SJSA1 (cell line): ENCODE data around the gene DUT. TPM values are rescaled to one million over a fixed set of nuclear protein-coding genes. Genes with fewer than 3 reads are reported as not detected.
"Not testable (repeated sequence)": the region's sequence is repeated elsewhere in the genome, so short reads cannot be mapped to it uniquely, and the experiment has no call there.

Experiments
- DNase-seq, 2 experiments: peaks; one replicate each; pipeline ENCODE4 v3.0.0-alpha.2; 2015 to 2020; ENCODE audit warnings: low spot score in 2 of 2, low read depth in 1 of 2
- H3K27ac ChIP-seq: fragments of 250-450 bp; sonication (Bioruptor Pico); 2 replicates; pipeline ENCODE4 v1.5.1; 2020; ENCODE audit warnings: mild to moderate bottlenecking, moderate library complexity
- H3K27me3 ChIP-seq: fragments of 250-450 bp; sonication (Bioruptor Pico); replicated peaks from 2 replicates; pipeline ENCODE4 v1.5.1; 2020; ENCODE audit warnings: mild to moderate bottlenecking, moderate library complexity
- H3K36me3 ChIP-seq: fragments of 250-450 bp; sonication (Bioruptor Pico); 2 replicates; pipeline ENCODE4 v1.5.1; 2020; ENCODE audit warnings: mild to moderate bottlenecking
- H3K4me1 ChIP-seq: fragments of 250-450 bp; sonication (Bioruptor Pico); replicated peaks from 2 replicates; pipeline ENCODE4 v1.6.1; 2021; ENCODE audit warnings: mild to moderate bottlenecking
- H3K4me3 ChIP-seq: fragments of 250-450 bp; sonication (Bioruptor Pico); 2 replicates; pipeline ENCODE4 v1.5.1; 2020; ENCODE audit warnings: mild to moderate bottlenecking
- H3K9me3 ChIP-seq: fragments of 250-450 bp; sonication (Bioruptor Pico); replicated peaks from 2 replicates; pipeline ENCODE4 v1.5.1; 2020; ENCODE audit warnings: mild to moderate bottlenecking
- total RNA-seq: library from RNA; depleted of rRNA; stranded (reverse); fragments of >200 nt; shearing (Covaris generic); gene quantifications from 2 replicates; pipeline ENCODE4 v1.2.3, GENCODE V29; 2014

Gene DUT
- total RNA-seq, 1 experiment from 2014 or later = 114 TPM

DNA sequence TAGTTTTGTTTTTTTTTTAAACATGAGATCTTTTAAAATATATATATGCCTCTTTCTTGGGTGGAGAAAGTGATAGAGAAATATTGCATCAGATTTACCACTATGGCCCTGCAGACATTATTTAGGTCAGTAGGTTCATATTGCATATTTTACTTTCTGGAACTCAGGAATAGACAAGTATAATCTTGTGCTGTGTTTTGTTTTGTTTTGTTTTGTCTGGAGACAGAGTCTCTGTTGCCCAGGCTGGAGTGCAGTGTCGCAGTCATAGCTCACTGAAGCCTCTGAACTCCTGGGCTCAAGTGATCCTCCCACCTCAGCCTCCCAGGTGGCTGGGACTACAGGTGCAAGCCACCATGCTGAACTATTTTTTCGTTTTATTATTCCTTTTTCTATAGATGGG, 21.5 kb upstream of the DUT start:
- Histone ChIP-seq H3K27ac (no peak overlapping the region), H3K9me3 (no peaks in the 10 kb centered on the region), H3K27me3 (no peaks in the 10 kb centered on the region), H3K4me3 (no peak overlapping the region), H3K36me3 (no peaks in the 10 kb centered on the region), H3K4me1 (no peaks in the 10 kb centered on the region)
- no peak for DNase-seq

DNA sequence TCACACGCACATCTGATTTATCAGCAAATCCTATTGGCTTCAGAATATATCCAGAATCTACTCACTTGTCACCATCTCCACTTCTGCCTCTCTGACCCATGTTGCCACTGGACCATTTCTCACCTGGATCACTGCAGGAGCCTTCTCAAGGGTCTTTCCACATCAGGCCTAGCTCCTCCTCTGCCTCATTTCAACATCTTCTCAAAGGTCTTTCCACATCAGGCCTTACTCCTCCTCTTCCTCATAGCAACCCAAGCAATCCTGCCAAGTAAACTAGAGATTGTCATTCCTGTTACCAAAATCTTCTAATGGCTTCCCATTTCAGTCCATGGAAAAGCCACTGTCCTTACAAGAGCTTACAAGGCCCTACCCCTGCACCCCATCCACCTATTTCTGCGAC, 18.0 kb upstream of the DUT start:
- Histone ChIP-seq H3K36me3 (no peaks in the 10 kb centered on the region), H3K4me3 (no peak overlapping the region)
- DNase-seq = no peak

DNA sequence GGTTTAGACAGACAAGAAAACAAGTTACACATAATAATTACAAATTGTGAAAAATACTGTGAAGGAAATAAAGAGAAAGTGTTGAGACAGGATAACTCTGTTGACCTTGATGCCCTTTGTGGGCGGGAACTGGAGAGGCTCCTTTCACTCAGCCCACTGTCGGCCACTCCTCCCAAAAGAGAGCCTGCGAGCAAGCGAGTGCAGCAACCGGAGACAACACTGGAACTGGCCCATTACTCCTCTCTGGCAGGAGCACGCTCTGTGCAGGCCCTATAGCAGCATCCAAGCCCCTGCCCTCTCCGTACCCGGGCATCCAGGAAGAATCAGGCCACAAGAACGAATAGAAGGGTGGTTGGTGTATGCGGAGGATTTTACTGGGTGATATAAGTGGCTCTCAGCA, 16.2 kb upstream of the DUT start:
- H3K27ac ChIP-seq = no peak overlapping the region
- H3K4me1 ChIP-seq = no peaks in the 10 kb centered on the region
- H3K27me3 ChIP-seq = no peaks in the 10 kb centered on the region
- no peak for DNase-seq
- H3K9me3 ChIP-seq = no peaks in the 10 kb centered on the region
- no peak overlapping the region for H3K4me3 ChIP-seq
- H3K36me3 ChIP-seq = no peaks in the 10 kb centered on the region

More for the DNA sequence above, 18.0 kb upstream of the DUT start:
- Histone ChIP-seq H3K4me1 (no peaks in the 10 kb centered on the region), H3K9me3 (no peaks in the 10 kb centered on the region), H3K27me3 (no peaks in the 10 kb centered on the region), H3K27ac (no peak overlapping the region)

DNA sequence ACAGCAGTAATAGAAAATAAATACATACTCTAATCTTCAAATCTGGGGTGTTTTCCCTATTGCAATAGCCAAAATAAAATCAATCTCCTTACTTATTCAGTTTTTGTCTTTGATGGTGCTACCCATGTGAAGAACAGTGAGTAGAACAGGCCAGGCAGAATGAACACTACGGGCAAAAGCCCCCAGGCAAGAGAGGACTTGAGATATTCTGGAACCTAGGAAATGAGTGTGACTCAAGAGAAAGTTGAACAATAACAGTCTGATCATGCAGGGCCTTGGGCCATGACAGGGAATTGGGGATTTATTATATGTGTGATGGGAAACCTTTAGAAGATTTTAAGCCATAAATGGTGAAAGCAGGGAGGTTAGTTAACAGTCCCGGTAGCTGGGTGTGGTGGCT, 14.0 kb upstream of the DUT start:
- H3K27me3 ChIP-seq = no peaks in the 10 kb centered on the region
- H3K4me3 ChIP-seq = no peak overlapping the region
- H3K36me3 ChIP-seq = no peaks in the 10 kb centered on the region
- no peak overlapping the region for H3K27ac ChIP-seq
- no peaks in the 10 kb centered on the region for H3K9me3 ChIP-seq
- no peaks in the 10 kb centered on the region for H3K4me1 ChIP-seq
- no peak for DNase-seq

DNA sequence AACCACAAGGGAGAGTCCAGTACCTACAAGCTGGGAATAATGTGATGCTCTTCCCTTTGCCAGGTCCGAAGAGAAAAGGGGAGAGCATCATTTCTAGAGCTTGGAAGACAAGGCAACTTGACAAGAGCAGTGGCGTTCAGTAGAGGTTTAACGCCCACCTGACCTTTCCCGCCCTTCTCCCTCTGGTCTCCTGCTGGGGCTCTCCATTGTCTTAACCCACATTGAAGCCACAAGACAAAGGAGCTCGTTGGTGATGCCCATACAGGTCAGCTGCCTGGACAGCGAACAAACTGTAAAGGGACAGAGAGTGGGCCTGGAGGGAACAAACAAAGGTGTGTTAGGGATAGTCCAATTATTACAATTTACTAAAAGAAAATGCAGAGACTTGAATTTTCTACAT, 13.1 kb upstream of the DUT start:
- Histone ChIP-seq H3K27ac (no peak overlapping the region), H3K27me3 (no peaks in the 10 kb centered on the region)

DNA sequence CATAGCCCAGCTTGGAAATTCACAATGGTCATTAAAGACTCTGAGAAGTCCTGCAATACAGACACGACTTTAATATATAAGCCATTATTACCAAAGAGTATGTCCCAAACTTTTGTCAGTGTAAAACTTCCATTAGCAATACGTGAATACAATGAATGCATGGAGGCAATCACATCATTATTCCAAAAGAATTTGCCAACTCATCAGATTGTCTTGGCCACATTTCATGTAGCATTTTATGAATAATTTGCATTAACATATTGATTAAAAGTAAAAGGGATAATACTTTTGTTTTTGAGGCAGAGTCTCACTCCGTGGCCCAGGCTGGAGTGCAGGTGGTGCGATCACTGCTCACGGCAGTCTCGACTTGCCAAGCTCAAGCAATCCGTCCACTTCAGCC, 7.9 kb upstream of the DUT start:
- no peak for DNase-seq
- Histone ChIP-seq H3K4me3 (no peak overlapping the region), H3K27me3 (no peaks in the 10 kb centered on the region)

More for the DNA sequence above, 13.1 kb upstream of the DUT start:
- no peak for DNase-seq
- H3K4me3 ChIP-seq = no peak overlapping the region
- H3K4me1 ChIP-seq = no peaks in the 10 kb centered on the region
- H3K36me3 ChIP-seq = no peaks in the 10 kb centered on the region
- H3K9me3 ChIP-seq = no peaks in the 10 kb centered on the region

DNA sequence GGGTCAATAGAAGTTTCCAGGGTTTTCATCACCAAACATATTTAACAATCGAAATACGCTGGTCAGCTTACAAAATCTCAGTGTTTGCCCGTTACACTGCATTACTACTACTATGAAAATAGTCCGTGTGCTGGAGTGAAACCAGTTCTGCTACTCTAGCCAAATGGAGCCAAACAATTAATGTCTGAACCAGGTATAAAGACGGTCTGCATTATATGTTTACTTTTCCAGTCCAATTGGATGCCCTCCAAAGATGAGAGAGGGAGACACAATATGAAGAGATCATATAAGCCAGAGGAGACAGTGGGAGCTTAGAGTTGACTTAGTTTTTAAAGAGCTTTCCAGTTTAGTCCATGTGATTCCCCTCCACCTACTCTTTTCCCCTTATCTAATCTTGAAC, 6.3 kb upstream of the DUT start:
- DNase-seq = no peak
- Histone ChIP-seq H3K4me3 (no peak overlapping the region), H3K4me1 (no peaks in the 10 kb centered on the region; the same call in 1 of the 2 replicates), H3K27me3 (no peaks in the 10 kb centered on the region), H3K27ac (no peak overlapping the region), H3K36me3 (no peaks in the 10 kb centered on the region), H3K9me3 (no peaks in the 10 kb centered on the region)

More for the DNA sequence above, 7.9 kb upstream of the DUT start:
- Histone ChIP-seq H3K36me3 (no peaks in the 10 kb centered on the region), H3K4me1 (no peaks in the 10 kb centered on the region), H3K27ac (no peak overlapping the region), H3K9me3 (no peaks in the 10 kb centered on the region)

DNA sequence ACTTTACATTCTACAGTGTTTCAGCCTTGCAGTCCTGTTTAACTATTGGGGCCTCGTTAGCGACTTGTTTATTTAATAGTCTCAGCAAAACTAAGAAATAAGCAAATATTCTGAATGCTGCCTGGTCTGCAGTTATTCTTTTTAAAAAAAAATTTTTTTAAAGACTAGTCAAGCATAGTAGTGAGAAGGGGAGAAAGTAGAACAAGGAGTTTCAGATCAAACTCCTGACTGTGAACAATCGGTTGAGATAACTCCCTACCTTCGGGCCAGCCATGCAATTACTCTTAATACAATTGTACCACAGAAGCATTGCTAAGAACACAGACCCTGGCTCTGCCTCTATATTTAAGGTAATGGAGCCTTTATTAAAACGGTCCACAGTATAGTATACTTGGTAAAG, 5.8 kb upstream of the DUT start:
- Histone ChIP-seq H3K36me3 (no peaks in the 10 kb centered on the region), H3K4me3 (no peak overlapping the region), H3K9me3 (no peaks in the 10 kb centered on the region), H3K27ac (no peak overlapping the region), H3K4me1 (no peaks in the 10 kb centered on the region; the same call in 1 of the 2 replicates), H3K27me3 (no peaks in the 10 kb centered on the region)
- DNase-seq = no peak

DNA sequence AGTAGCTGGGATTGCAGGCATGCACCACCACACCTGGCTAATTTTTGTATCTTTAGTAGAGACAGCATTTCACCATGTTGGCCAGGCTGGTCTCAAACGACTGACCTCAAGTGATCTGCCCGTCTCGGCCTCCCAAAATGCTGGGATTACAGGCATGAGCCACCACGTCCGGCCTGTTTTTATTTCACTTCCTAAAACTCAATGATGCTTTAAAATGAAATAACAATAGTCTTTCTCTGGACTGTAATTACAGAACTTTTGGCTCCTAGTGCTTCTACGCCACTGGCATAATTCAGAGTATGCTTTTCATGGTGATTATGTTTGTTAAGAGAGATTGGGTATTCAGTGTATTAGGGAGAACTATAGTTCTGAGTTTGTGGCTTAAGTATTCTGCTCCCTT, 5.0 kb upstream of the DUT start:
- not testable (repeated sequence) for H3K27ac ChIP-seq, H3K27me3 ChIP-seq, DNase-seq, H3K4me3 ChIP-seq, H3K9me3 ChIP-seq, H3K36me3 ChIP-seq, H3K4me1 ChIP-seq

DNA sequence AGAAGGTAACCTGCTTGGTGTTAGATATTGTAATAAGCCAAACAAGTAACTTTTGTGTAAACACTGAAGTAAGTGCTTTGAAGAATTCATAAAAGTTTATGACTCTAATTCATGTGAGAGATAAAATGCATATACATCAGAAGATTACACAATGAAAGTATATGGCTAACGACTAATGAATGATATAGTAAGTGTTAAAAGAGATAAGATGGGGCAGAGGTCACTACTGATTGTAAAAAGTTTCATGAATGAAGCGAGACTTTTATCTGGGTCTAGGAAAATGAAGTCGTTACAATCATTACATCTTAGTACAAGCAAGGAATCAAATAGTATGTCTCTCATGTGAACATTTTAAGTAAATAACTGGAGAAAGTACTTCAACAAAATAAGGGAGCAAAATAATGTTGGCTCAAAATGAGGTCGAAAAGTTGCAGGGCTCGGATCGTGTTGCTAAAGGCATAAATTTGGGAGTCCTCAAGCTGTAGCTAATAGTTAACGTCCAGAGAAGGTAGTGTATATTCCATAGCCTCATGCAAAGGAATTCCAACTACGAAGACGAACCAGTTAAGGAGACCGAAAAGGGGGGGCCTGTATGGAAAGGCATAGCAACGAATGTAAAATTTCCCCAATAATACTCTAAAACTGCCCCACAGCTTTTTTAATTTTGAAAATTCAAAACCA, 984 bp upstream of the DUT start:
- H3K27me3 ChIP-seq = no peaks in the 10 kb centered on the region
- peak in 1 of 2 experiments; percentile 37 for DNase-seq
- H3K4me1 ChIP-seq = peaks cover 12% of the 10 kb centered on the region
- peak overlapping the region; percentile 96 for H3K4me3 ChIP-seq
- H3K27ac ChIP-seq = peak overlapping the region; percentile 99
- no peaks in the 10 kb centered on the region for H3K9me3 ChIP-seq
- peaks cover 34% of the 10 kb centered on the region for H3K36me3 ChIP-seq

DNA sequence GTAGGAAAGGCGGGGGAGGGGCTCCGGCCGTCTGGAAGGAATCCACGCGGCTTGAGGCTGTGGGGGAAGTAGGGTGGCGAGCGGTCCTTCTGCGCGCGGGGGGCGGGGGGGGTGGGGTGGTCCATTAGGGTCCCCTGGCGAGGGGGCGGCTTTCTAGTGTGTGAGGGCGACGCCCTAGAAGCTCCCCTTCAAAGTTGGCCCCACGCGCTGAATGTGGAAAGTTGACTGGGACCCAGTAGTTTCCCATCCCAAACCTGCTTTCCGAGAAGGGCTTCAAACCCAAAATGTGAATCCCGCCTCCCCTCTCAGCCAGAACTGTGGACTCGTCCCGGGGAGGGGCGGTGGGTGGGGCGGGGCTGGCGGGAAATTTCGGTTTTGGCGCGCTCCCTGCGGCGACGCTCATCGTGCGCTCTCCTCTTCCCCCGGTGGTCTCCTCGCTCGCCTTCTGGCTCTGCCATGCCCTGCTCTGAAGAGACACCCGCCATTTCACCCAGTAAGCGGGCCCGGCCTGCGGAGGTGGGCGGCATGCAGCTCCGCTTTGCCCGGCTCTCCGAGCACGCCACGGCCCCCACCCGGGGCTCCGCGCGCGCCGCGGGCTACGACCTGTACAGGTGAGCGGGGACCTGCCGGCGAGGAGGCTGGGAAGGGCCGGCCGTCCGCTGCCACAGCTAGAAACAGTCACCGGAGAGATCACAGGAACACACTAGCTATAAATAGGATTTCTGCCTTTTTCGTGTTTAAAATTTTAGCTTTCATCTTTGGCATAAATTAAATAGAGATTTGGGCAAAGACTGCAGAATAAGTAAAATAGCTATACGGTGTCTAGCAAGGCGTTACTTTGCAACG, 790 bp downstream of the DUT start:
- Histone ChIP-seq H3K36me3 (peaks cover 49% of the 10 kb centered on the region), H3K27ac (peak overlapping the region; percentile 99), H3K4me3 (peak overlapping the region; percentile 96), H3K4me1 (peaks cover 12% of the 10 kb centered on the region), H3K27me3 (no peaks in the 10 kb centered on the region), H3K9me3 (no peaks in the 10 kb centered on the region)
- peak; percentile 79 to 90 for DNase-seq

DNA sequence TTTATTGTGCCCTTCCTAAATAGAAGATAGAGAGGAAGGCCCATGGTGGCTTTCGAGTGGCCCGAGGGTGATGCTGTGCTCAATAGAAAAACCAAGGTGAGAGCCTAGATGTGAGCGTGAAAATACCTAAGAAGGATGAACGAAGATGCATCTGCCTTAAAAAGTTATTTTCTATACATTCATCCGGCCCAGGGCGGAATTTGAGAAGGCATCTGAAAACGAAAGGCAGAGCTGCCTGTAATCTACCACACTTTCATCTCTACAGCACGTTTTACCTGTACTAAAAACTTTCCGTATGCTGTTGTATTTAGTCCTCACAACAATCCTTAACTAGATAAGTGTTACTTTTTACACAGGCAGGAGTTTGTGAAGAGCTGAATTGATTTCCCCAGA, 1.4 kb downstream of the DUT start:
- Histone ChIP-seq H3K27me3 (no peaks in the 10 kb centered on the region), H3K4me3 (peak overlapping the region; percentile 96), H3K27ac (peak overlapping the region; percentile 99; the same call in 1 of the 2 replicates), H3K36me3 (peaks cover 55% of the 10 kb centered on the region), H3K9me3 (no peaks in the 10 kb centered on the region), H3K4me1 (peaks cover 12% of the 10 kb centered on the region)
- DNase-seq = no peak

DNA sequence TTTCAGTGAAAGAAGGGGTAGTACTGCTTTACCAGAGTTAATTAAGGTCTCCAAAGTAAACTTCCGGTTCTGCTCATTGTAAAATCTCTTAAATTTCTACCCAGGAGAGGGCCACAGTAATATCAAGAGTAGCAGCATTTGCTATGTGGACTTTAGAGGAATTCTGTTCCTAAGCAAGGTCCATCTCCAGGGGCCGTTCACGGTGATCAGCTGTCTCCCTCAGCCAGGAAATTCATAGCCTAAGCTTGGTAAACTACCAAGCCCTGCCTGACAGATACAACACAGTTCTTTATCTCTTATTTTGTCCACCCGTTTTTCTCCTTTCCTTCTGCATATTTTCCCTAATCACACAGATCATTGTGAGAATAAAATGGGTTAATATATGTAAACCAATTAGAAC, 2.3 kb downstream of the DUT start:
- Histone ChIP-seq H3K27me3 (no peaks in the 10 kb centered on the region), H3K4me3 (no peak overlapping the region), H3K4me1 (peaks cover 12% of the 10 kb centered on the region), H3K9me3 (no peaks in the 10 kb centered on the region), H3K36me3 (peaks cover 64% of the 10 kb centered on the region), H3K27ac (no peak overlapping the region)
- no peak for DNase-seq

DNA sequence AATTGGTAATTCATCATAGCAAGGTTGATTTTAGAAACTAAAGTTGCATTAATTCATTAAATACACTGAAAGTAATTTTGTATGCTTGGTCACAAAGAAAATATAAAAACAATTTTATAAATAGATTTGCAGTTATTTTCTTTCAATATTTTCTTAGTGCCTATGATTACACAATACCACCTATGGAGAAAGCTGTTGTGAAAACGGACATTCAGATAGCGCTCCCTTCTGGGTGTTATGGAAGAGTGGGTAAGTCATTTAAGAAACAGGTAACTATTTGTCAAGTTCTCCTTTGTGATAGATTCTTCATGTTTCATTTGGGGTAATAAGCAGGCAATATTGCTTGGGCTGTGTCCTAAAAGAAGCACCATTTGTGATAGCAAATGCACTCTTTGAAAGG, 3.0 kb downstream of the DUT start:
- H3K4me1 ChIP-seq = peaks cover 12% of the 10 kb centered on the region
- peaks cover 69% of the 10 kb centered on the region for H3K36me3 ChIP-seq
- H3K4me3 ChIP-seq = no peak overlapping the region
- no peak for DNase-seq
- no peaks in the 10 kb centered on the region for H3K27me3 ChIP-seq
- H3K27ac ChIP-seq = no peak overlapping the region
- no peaks in the 10 kb centered on the region for H3K9me3 ChIP-seq
